Neutrophil (primary cell): Measurements from ENCODE around the gene SMYD1.

Experiments used
- H3K27ac ChIP-seq: fragments of 200-600 bp; sonication (generic); 2 replicates; pipeline ENCODE4 v1.5.1; 2016; ENCODE audit warnings: mild to moderate bottlenecking, moderate library complexity
- H3K27me3 ChIP-seq: fragments of 200-600 bp; sonication (generic); 2 replicates; pipeline ENCODE4 v1.6.0; 2016; ENCODE audit warnings: mild to moderate bottlenecking
- H3K36me3 ChIP-seq: fragments of 200-600 bp; sonication (generic); 2 replicates; pipeline ENCODE4 v1.5.1; 2017
- H3K4me1 ChIP-seq, 2 experiments: fragments of 200-600 bp in 1 of 2; sonication (generic) in 1 of 2; 1 replicate in 1 of 2; 2 replicates in 1 of 2; pipeline versions ENCODE4 v1.5.1 to v1.6.1; 2013 to 2016; ENCODE audit warnings: low read depth in 1 of 2, low read length in 1 of 2, mild to moderate bottlenecking in 1 of 2, moderate library complexity in 1 of 2; ENCODE audit not compliant: control insufficient read depth in 1 of 2, insufficient read depth in 1 of 2
- H3K4me3 ChIP-seq, 2 experiments: fragments of 200-600 bp in 1 of 2; sonication (generic) in 1 of 2; 1 replicate in 1 of 2; 2 replicates in 1 of 2; pipeline ENCODE4 v1.5.1; 2013 to 2016; ENCODE audit warnings: low read depth in 1 of 2, low read length in 1 of 2, mild to moderate bottlenecking in 1 of 2, moderate library complexity in 1 of 2
- H3K9me3 ChIP-seq: fragments of 200-600 bp; sonication (generic); 2 replicates; pipeline ENCODE4 v1.5.1; 2016
- TF ChIP-seq, protein P1 (sequence below): fragments of 200-600 bp; sonication (generic); IDR thresholded peaks from 2 replicates; pipeline ENCODE4 v1.5.1; 2016; ENCODE audit warnings: antibody characterized with exemption

Gene SMYD1

DNA sequence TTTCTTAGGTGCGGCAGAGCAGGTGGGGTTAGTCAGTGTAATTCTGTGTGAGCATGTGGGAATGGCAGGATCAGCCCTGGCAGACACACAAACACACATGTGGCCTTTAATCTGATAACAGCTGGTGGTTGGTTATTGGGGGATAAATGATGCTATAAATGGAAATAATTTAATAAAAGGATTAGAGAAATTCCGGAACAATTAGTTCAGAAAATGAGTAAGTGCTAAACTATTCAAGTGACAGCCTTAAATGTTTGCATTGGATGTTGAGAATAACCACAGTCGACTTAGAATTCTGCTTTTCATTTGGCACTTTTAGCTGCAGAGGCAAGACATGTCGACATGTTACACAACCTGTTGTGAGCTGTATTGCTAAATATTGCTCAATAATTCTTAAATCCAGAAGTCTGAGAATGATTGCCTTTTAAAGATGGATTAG, 7.2 kb downstream of the SMYD1 start:
- Histone ChIP-seq H3K36me3 (no peaks in the 10 kb centered on the region), H3K4me3 (peak overlapping the region in 1 of 2 experiments; percentile 11), H3K9me3 (no peaks in the 10 kb centered on the region), H3K27me3 (no peaks in the 10 kb centered on the region), H3K27ac (peak overlapping the region; percentile 72), H3K4me1 (peaks cover 11% of the 10 kb centered on the region in 2 experiments)
- TF ChIP-seq, protein P1, sequence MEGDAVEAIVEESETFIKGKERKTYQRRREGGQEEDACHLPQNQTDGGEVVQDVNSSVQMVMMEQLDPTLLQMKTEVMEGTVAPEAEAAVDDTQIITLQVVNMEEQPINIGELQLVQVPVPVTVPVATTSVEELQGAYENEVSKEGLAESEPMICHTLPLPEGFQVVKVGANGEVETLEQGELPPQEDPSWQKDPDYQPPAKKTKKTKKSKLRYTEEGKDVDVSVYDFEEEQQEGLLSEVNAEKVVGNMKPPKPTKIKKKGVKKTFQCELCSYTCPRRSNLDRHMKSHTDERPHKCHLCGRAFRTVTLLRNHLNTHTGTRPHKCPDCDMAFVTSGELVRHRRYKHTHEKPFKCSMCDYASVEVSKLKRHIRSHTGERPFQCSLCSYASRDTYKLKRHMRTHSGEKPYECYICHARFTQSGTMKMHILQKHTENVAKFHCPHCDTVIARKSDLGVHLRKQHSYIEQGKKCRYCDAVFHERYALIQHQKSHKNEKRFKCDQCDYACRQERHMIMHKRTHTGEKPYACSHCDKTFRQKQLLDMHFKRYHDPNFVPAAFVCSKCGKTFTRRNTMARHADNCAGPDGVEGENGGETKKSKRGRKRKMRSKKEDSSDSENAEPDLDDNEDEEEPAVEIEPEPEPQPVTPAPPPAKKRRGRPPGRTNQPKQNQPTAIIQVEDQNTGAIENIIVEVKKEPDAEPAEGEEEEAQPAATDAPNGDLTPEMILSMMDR: no peak

DNA sequence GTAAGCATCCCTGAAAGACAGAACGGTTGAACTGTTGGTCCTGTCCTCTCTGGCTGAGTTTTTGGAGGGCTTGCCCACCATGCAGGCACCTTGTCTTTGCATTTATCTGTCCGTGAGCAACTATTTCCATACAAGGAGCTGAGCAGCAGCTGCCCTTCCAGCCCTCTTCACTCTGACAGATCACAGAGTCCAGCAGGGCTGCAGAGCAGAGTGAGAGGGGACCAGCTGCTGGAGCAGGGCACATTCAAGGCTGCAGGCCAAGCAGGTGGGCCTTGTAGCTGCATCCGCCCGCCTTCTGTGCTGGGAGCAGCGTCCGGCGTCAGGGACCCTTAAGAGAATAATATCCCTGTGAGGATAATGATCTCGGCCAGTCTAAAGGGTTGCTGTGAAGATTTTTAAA, 9.5 kb downstream of the SMYD1 start:
- TF ChIP-seq, protein P1: no peak
- Histone ChIP-seq H3K9me3 (no peaks in the 10 kb centered on the region), H3K4me1 (peaks cover 11% of the 10 kb centered on the region in 2 experiments), H3K27ac (no peak overlapping the region), H3K27me3 (no peaks in the 10 kb centered on the region), H3K36me3 (no peaks in the 10 kb centered on the region), H3K4me3 (no peak overlapping the region)

GRCh38 chr2:88078643-88079172, 11.1 kb downstream of the SMYD1 start:
- TF ChIP-seq, protein P1: no peak
- peaks cover 11% of the 10 kb centered on the region in 2 experiments for H3K4me1 ChIP-seq

GRCh38 chr2:88080545-88080944, 12.9 kb downstream of the SMYD1 start:
- H3K4me3 ChIP-seq: no peak overlapping the region
- H3K4me1 ChIP-seq: no peaks in the 10 kb centered on the region
- no peaks in the 10 kb centered on the region for H3K27me3 ChIP-seq
- no peaks in the 10 kb centered on the region for H3K9me3 ChIP-seq
- TF ChIP-seq, protein P1: no peak
- H3K27ac ChIP-seq: no peak overlapping the region
- H3K36me3 ChIP-seq: no peaks in the 10 kb centered on the region

More at GRCh38 chr2:88078643-88079172, 11.1 kb downstream of the SMYD1 start:
- H3K27me3 ChIP-seq: no peaks in the 10 kb centered on the region
- no peak overlapping the region for H3K4me3 ChIP-seq
- H3K27ac ChIP-seq: no peak overlapping the region
- H3K36me3 ChIP-seq: no peaks in the 10 kb centered on the region
- H3K9me3 ChIP-seq: no peaks in the 10 kb centered on the region

GRCh38 chr2:88081924-88082608, 14.4 kb downstream of the SMYD1 start:
- Histone ChIP-seq H3K4me3 (no peak overlapping the region), H3K27me3 (no peaks in the 10 kb centered on the region), H3K27ac (no peak overlapping the region), H3K4me1 (no peaks in the 10 kb centered on the region), H3K36me3 (no peaks in the 10 kb centered on the region), H3K9me3 (no peaks in the 10 kb centered on the region)
- TF ChIP-seq, protein P1: no peak
